Gastroesophageal sphincter (tissue), 4 donors: ENCODE results near the gene UGDH. TPM values are rescaled to one million over a fixed set of nuclear protein-coding genes. Genes with fewer than 3 reads are reported as not detected.

ENCODE experiments used
- ATAC-seq: fragments of 150-250 bp; one replicate; pipeline ENCODE4 v1.9.1; 2016; ENCODE audit warnings: mild to moderate bottlenecking, moderate library complexity
- H3K27ac ChIP-seq, 4 donors: fragments of 200-600 bp; sonication (generic) in 3 of 4; 1 replicate in 3 of 4; 2 replicates in 1 of 4; pipeline ENCODE4 v1.5.1; 2016 to 2019
- H3K27me3 ChIP-seq: fragments of 200-600 bp; sonication (generic); one replicate; pipeline ENCODE4 v1.5.1; 2019
- H3K36me3 ChIP-seq, 2 donors: fragments of 200-600 bp; sonication (generic); one replicate each; pipeline ENCODE4 v1.5.1; 2019; ENCODE audit warnings: control low read depth in 1 of 2
- H3K4me1 ChIP-seq, 3 donors: fragments of 200-600 bp; sonication (generic); 1 replicate in 2 of 3; 2 replicates in 1 of 3; pipeline ENCODE4 v1.5.1; 2016 to 2019; ENCODE audit warnings: control low read depth in 2 of 3
- H3K4me3 ChIP-seq, 2 donors: fragments of 200-600 bp; sonication (generic); one replicate each; pipeline ENCODE4 v1.5.1; 2019; ENCODE audit warnings: mild to moderate bottlenecking in 1 of 2, moderate library complexity in 1 of 2
- H3K9me3 ChIP-seq, 3 donors: fragments of 200-600 bp; sonication (generic); one replicate each; pipeline ENCODE4 v1.5.1; 2017 to 2019; ENCODE audit warnings: control low read depth in 2 of 3
- CTCF ChIP-seq, 4 experiments: fragments of 200-600 bp in 2 of 4; fragments of 450-650 bp in 2 of 4; sonication (generic) in 1 of 4; IDR thresholded peaks; one replicate each; pipeline ENCODE4 v1.5.1; 2017 to 2019; ENCODE audit warnings: antibody characterized with exemption in 4 of 4, mild to moderate bottlenecking in 2 of 4, moderate library complexity in 2 of 4
- EP300 ChIP-seq: sonication (generic); formaldehyde crosslinking; IDR thresholded peaks from one replicate; pipeline ENCODE4 v1.6.1; 2017; ENCODE audit warnings: antibody characterized with exemption, mild to moderate bottlenecking
- POLR2A ChIP-seq, 2 donors: fragments of 450-650 bp; IDR thresholded peaks; one replicate each; pipeline ENCODE4 v1.6.1; 2017; ENCODE audit warnings: antibody characterized with exemption in 2 of 2, mild to moderate bottlenecking in 2 of 2, moderate library complexity in 1 of 2
- POLR2AphosphoS5 ChIP-seq: sonication (generic); formaldehyde crosslinking; IDR thresholded peaks from one replicate; pipeline ENCODE4 v1.6.1; 2017; ENCODE audit warnings: antibody characterized with exemption
- WGBS, 2 donors: methylation state at CpG; one replicate each; pipeline ENCODE4 v1.1.5; 2018; ENCODE audit warnings: low coverage in 1 of 2; 5-methylcytosine and 5-hydroxymethylcytosine counted together
- total RNA-seq, 4 donors: library from RNA; depleted of rRNA; stranded (reverse); fragments of >200 nt; gene quantifications; one replicate each; pipeline ENCODE4 v1.1.0, GENCODE V29; 2016

The UGDH gene
- total RNA-seq, 4 donors from 2014 or later: 31.1 to 151 (median 90.0) TPM

- TF ChIP-seq POLR2A (IDR thresholded peaks at IDR 0.05) (no peak), POLR2AphosphoS5 (no peak), EP300 (no peak), CTCF (IDR thresholded peaks at IDR 0.05) (no peak)
- H3K9me3 ChIP-seq: no peaks in the 10 kb centered on the region
- 82 to 90% methylated on average over 3 of the region's 3 CpGs for WGBS, 2 donors
- peaks cover 0 to 62% of the 10 kb centered on the region in 2 donors for H3K36me3 ChIP-seq
- H3K4me3 ChIP-seq: no peak overlapping the region
- peaks cover 0 to 4% (median 2%) of the 10 kb centered on the region in 3 donors for H3K4me1 ChIP-seq
- ATAC-seq: no peak
- no peak overlapping the region for H3K27ac ChIP-seq
- H3K27me3 ChIP-seq: no peaks in the 10 kb centered on the region
Observed at GRCh38 chr4:39472396-39472795, 54.8 kb downstream of the UGDH start.

GRCh38 chr4:39470402-39470801 lies 56.8 kb downstream of the UGDH start:
- H3K27ac ChIP-seq: no peak overlapping the region
- H3K4me3 ChIP-seq: no peak overlapping the region
- no peaks in the 10 kb centered on the region for H3K27me3 ChIP-seq
- WGBS, 2 donors: 73 to 100% methylated on average over 1 of the region's 1 CpG
- no peaks in the 10 kb centered on the region for H3K9me3 ChIP-seq
- ATAC-seq: no peak
- peaks cover 0 to 60% of the 10 kb centered on the region in 2 donors for H3K36me3 ChIP-seq
- peaks cover 0 to 4% (median 2%) of the 10 kb centered on the region in 3 donors for H3K4me1 ChIP-seq
- TF ChIP-seq CTCF (IDR thresholded peaks at IDR 0.05) (no peak), POLR2A (IDR thresholded peaks at IDR 0.05) (no peak), EP300 (no peak), POLR2AphosphoS5 (no peak)

GRCh38 chr4:39469429-39470077 lies 57.7 kb downstream of the UGDH start:
- H3K27me3 ChIP-seq: no peaks in the 10 kb centered on the region
- peaks cover 0 to 63% of the 10 kb centered on the region in 2 donors for H3K36me3 ChIP-seq
- no peak overlapping the region for H3K4me3 ChIP-seq
- no peaks in the 10 kb centered on the region for H3K9me3 ChIP-seq
- TF ChIP-seq POLR2AphosphoS5 (peak; percentile 26), POLR2A (IDR thresholded peaks at IDR 0.05) (no peak), CTCF (IDR thresholded peaks at IDR 0.05) (peak; percentile 76 to 90 (median 81))
- 56 to 58% methylated on average over 4 of the region's 4 CpGs for WGBS, 2 donors
- peaks cover 0 to 4% (median 2%) of the 10 kb centered on the region in 3 donors for H3K4me1 ChIP-seq
- H3K27ac ChIP-seq: peak overlapping the region; percentile 45 to 59 (median 51)
- peak; percentile 80 for ATAC-seq

- WGBS, 2 donors: 79 to 91% methylated on average over 4 of the region's 4 CpGs
- Histone ChIP-seq H3K4me1 (peaks cover 0 to 4% (median 2%) of the 10 kb centered on the region in 3 donors), H3K27me3 (no peaks in the 10 kb centered on the region), H3K36me3 (peaks cover 0 to 64% of the 10 kb centered on the region in 2 donors), H3K27ac (no peak overlapping the region), H3K9me3 (no peaks in the 10 kb centered on the region), H3K4me3 (no peak overlapping the region)
- TF ChIP-seq POLR2AphosphoS5: no peak
- no peak for TF ChIP-seq POLR2A (IDR thresholded peaks at IDR 0.05)
- TF ChIP-seq CTCF (IDR thresholded peaks at IDR 0.05): no peak
- TF ChIP-seq EP300: no peak
- no peak for ATAC-seq
Observed at GRCh38 chr4:39467464-39467863, 59.8 kb downstream of the UGDH start.

GRCh38 chr4:39466747-39467146 lies 60.5 kb downstream of the UGDH start:
- no peaks in the 10 kb centered on the region for H3K9me3 ChIP-seq
- peaks cover 0 to 4% (median 2%) of the 10 kb centered on the region in 3 donors for H3K4me1 ChIP-seq
- no peaks in the 10 kb centered on the region for H3K27me3 ChIP-seq
- TF ChIP-seq CTCF (IDR thresholded peaks at IDR 0.05) (no peak), EP300 (no peak), POLR2AphosphoS5 (no peak), POLR2A (IDR thresholded peaks at IDR 0.05) (no peak)
- no peak overlapping the region for H3K4me3 ChIP-seq
- peaks cover 0 to 61% of the 10 kb centered on the region in 2 donors for H3K36me3 ChIP-seq
- 47 to 60% methylated on average over 4 of the region's 4 CpGs for WGBS, 2 donors
- no peak for ATAC-seq
- no peak overlapping the region for H3K27ac ChIP-seq
